ENCODE measurements around the gene IMPA2. TPM values are rescaled to one million over a fixed set of nuclear protein-coding genes. Genes with fewer than 3 reads are reported as not detected.

IMPA2 gene
- total and polyA plus RNA-seq, 2 of the 8 experiments (the other 6 are each of a cell fraction or from before 2014, with no cell fraction given): 102 to 140 TPM

DNA sequence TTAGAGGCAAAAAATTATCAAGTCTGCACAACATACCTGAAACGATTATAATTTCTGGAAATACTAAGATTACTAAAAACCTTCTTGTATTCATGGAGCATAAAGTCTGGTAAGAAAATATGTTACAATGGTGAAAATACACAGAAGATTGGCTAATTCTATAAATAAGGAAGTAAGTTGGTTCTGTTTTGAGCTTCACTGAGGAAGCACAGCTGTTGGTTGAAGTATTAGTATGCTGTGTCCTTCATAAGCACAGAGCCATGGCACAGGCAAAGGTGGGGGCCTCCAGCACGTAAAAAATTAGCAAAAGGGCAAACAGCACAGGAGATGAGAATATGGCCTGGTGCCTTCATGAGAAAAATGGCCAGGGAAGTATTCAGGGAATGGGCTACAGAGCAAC lies 72.0 kb downstream of the IMPA2 start (continued):
- TF ChIP-seq, protein P1, sequence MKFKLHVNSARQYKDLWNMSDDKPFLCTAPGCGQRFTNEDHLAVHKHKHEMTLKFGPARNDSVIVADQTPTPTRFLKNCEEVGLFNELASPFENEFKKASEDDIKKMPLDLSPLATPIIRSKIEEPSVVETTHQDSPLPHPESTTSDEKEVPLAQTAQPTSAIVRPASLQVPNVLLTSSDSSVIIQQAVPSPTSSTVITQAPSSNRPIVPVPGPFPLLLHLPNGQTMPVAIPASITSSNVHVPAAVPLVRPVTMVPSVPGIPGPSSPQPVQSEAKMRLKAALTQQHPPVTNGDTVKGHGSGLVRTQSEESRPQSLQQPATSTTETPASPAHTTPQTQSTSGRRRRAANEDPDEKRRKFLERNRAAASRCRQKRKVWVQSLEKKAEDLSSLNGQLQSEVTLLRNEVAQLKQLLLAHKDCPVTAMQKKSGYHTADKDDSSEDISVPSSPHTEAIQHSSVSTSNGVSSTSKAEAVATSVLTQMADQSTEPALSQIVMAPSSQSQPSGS (IDR thresholded peaks at IDR 0.05; ENCODE audit: low read length): no peak
- TF ChIP-seq TAF7 (optimal IDR thresholded peaks at IDR 0.05; ENCODE audit: borderline replicate concordance, low read depth, low read length) (no peak), KDM5A (IDR thresholded peaks at IDR 0.05; ENCODE audit: low read length) (no peak), TBP (IDR thresholded peaks at IDR 0.05; ENCODE audit: low read depth, low read length) (no peak), BCL11A (IDR thresholded peaks at IDR 0.05; ENCODE audit: low read depth in 2 of 2, low read length in 2 of 2) (no peak)

All from H1 (cell line).